ENCODE data around the gene RBPJ.
A peak's percentile ranks its signal among the peaks of the same experiment; 100 is the strongest.

RBPJ gene

GRCh38 chr4:26372525-26373172 lies 51.8 kb downstream of the RBPJ start:
- DNase-seq (ENCODE audit: insufficient read length, low spot score) (no peak), FAIRE-seq (no peak)
- TF ChIP-seq, protein P1, sequence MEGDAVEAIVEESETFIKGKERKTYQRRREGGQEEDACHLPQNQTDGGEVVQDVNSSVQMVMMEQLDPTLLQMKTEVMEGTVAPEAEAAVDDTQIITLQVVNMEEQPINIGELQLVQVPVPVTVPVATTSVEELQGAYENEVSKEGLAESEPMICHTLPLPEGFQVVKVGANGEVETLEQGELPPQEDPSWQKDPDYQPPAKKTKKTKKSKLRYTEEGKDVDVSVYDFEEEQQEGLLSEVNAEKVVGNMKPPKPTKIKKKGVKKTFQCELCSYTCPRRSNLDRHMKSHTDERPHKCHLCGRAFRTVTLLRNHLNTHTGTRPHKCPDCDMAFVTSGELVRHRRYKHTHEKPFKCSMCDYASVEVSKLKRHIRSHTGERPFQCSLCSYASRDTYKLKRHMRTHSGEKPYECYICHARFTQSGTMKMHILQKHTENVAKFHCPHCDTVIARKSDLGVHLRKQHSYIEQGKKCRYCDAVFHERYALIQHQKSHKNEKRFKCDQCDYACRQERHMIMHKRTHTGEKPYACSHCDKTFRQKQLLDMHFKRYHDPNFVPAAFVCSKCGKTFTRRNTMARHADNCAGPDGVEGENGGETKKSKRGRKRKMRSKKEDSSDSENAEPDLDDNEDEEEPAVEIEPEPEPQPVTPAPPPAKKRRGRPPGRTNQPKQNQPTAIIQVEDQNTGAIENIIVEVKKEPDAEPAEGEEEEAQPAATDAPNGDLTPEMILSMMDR (IDR thresholded peaks at IDR 0.05; ENCODE audit: insufficient read depth, missing control alignments) = no peak

- FAIRE-seq (no peak), DNase-seq (ENCODE audit: insufficient read length, low spot score) (no peak)
- TF ChIP-seq, protein P1 (IDR thresholded peaks at IDR 0.05; ENCODE audit: insufficient read depth, missing control alignments) = no peak
Observed at GRCh38 chr4:26375551-26375950, 54.7 kb downstream of the RBPJ start.

GRCh38 chr4:26377328-26378311 lies 56.8 kb downstream of the RBPJ start:
- DNase-seq (ENCODE audit: insufficient read length, low spot score) (no peak), FAIRE-seq (no peak)
- TF ChIP-seq, protein P1 (IDR thresholded peaks at IDR 0.05; ENCODE audit: insufficient read depth, missing control alignments) = no peak

GRCh38 chr4:26379837-26380236 lies 59.0 kb downstream of the RBPJ start:
- no peak for DNase-seq (ENCODE audit: insufficient read length, low spot score)
- TF ChIP-seq, protein P1 (IDR thresholded peaks at IDR 0.05; ENCODE audit: insufficient read depth, missing control alignments) = no peak
- no peak for FAIRE-seq

DNA sequence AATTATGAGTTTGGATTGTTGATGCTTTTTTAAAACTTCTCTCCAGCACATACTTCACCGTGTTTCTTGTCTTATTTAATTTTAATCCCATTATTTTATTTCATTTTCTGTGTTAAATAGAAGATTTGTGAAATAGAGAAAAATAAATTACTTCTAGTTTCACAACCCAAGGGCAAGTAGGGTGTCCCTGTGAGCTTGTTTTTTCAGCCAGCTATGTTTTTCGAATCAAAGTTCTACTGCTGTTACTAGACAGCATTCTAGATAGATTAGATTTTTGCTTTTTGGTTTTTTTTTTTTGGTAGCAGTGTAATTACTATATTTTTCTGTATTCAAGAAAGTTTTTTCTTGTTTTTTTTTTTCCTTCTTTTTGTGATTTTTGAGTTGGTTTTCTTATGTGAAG lies 59.9 kb downstream of the RBPJ start:
- DNase-seq (ENCODE audit: insufficient read length, low spot score) = no peak
- FAIRE-seq = no peak
- TF ChIP-seq, protein P1 (IDR thresholded peaks at IDR 0.05; ENCODE audit: insufficient read depth, missing control alignments) = no peak

- TF ChIP-seq, protein P1 (IDR thresholded peaks at IDR 0.05; ENCODE audit: insufficient read depth, missing control alignments) = no peak
- DNase-seq (ENCODE audit: insufficient read length, low spot score) (no peak), FAIRE-seq (peak; percentile 25)
Observed at GRCh38 chr4:26384380-26385057, 63.7 kb downstream of the RBPJ start.

Measured in D721Med (cell line).